Mesothelial cell of epicardium (in vitro differentiated cells): ENCODE data around the gene KRAS. TPM values are rescaled to one million over a fixed set of nuclear protein-coding genes. Genes with fewer than 3 reads are reported as not detected.

Experiments
- DNase-seq, 2 experiments: peaks; one replicate each; pipeline ENCODE4 v3.0.0; 2021; ENCODE audit warnings: low spot score in 2 of 2; ENCODE audit not compliant: unreplicated experiment in 2 of 2
- H3K27ac Mint-ChIP-seq: 2 replicates; pipeline ENCODE4 v1.8.0; 2021; ENCODE audit warnings: mixed read lengths
- H3K27me3 Mint-ChIP-seq: 2 replicates; pipeline ENCODE4 v1.8.0; 2021; ENCODE audit warnings: low read depth, mixed read lengths
- H3K36me3 Mint-ChIP-seq: 2 replicates; pipeline ENCODE4 v1.8.0; 2021; ENCODE audit warnings: mixed read lengths
- H3K4me1 Mint-ChIP-seq: 2 replicates; pipeline ENCODE4 v1.8.0; 2021; ENCODE audit warnings: mixed read lengths
- H3K4me3 Mint-ChIP-seq: 2 replicates; pipeline ENCODE4 v1.8.0; 2021; ENCODE audit warnings: mild to moderate bottlenecking, moderate library complexity, mixed read lengths
- H3K9me3 Mint-ChIP-seq: 2 replicates; pipeline ENCODE4 v1.8.0; 2021; ENCODE audit warnings: mixed read lengths
- CTCF ChIP-seq: fragments of 200-600 bp; sonication (generic); IDR thresholded peaks from one replicate; pipeline ENCODE4 v1.5.0; 2021; ENCODE audit warnings: antibody characterized with exemption; ENCODE audit not compliant: unreplicated experiment
- total RNA-seq: library from RNA; stranded (reverse); gene quantifications from 3 replicates; pipeline ENCODE4 v1.2.1, GENCODE V29; 2021

KRAS gene
- total RNA-seq, 1 donor from 2014 or later: 37.9 TPM

- Mint-ChIP-seq H3K27ac (no peak overlapping the region), H3K9me3 (peaks cover 14% of the 10 kb centered on the region), H3K4me3 (no peak overlapping the region), H3K27me3 (no peaks in the 10 kb centered on the region), H3K4me1 (peaks cover 60% of the 10 kb centered on the region), H3K36me3 (no peaks in the 10 kb centered on the region)
- TF ChIP-seq CTCF: no peak
- no peak for DNase-seq
Measured at GRCh38 chr12:25256005-25256404, 5.3 kb upstream of the KRAS start.

- Mint-ChIP-seq H3K27me3 (no peaks in the 10 kb centered on the region), H3K4me1 (peaks cover 67% of the 10 kb centered on the region), H3K36me3 (no peaks in the 10 kb centered on the region), H3K4me3 (no peak overlapping the region), H3K27ac (no peak overlapping the region), H3K9me3 (peaks cover 6% of the 10 kb centered on the region)
- TF ChIP-seq CTCF: no peak
- no peak for DNase-seq
Measured at GRCh38 chr12:25254271-25254880, 3.6 kb upstream of the KRAS start.

- H3K4me1 Mint-ChIP-seq: peaks cover 67% of the 10 kb centered on the region
- no peaks in the 10 kb centered on the region for H3K27me3 Mint-ChIP-seq
- peak overlapping the region; percentile 1 for H3K27ac Mint-ChIP-seq
- no peak for DNase-seq
- no peaks in the 10 kb centered on the region for H3K36me3 Mint-ChIP-seq
- no peak for TF ChIP-seq CTCF
- H3K9me3 Mint-ChIP-seq: peaks cover 6% of the 10 kb centered on the region
- no peak overlapping the region for H3K4me3 Mint-ChIP-seq
Measured at GRCh38 chr12:25253371-25254068, 2.8 kb upstream of the KRAS start.

GRCh38 chr12:25252946-25253345 is 2.2 kb upstream of the KRAS start:
- Mint-ChIP-seq H3K4me1 (peaks cover 68% of the 10 kb centered on the region), H3K27ac (peak overlapping the region; percentile 90), H3K4me3 (no peak overlapping the region), H3K27me3 (no peaks in the 10 kb centered on the region), H3K36me3 (peaks cover 2% of the 10 kb centered on the region), H3K9me3 (peaks cover 6% of the 10 kb centered on the region)
- no peak for TF ChIP-seq CTCF
- DNase-seq: no peak

GRCh38 chr12:25251769-25252168 is 1.0 kb upstream of the KRAS start:
- Mint-ChIP-seq H3K36me3 (peaks cover 7% of the 10 kb centered on the region), H3K27ac (peak overlapping the region; percentile 90), H3K9me3 (peaks cover 6% of the 10 kb centered on the region), H3K4me1 (peaks cover 64% of the 10 kb centered on the region), H3K4me3 (peak overlapping the region; percentile 93), H3K27me3 (no peaks in the 10 kb centered on the region)
- TF ChIP-seq CTCF: no peak
- DNase-seq: no peak
